NCI-H524 (cell line): Measurements from ENCODE around the gene ADAMTS3.
"Not testable (repeated sequence)": the region's sequence is repeated elsewhere in the genome, so short reads cannot be mapped to it uniquely, and the experiment has no call there.

Experiments
- DNase-seq, 2 experiments: peaks; one replicate each; lab custom pipeline; 2025; lab: John Stamatoyannopoulos, UW

Gene ADAMTS3

GRCh38 chr4:72468904-72469502 lies 100.0 kb downstream of the ADAMTS3 start:
- peak; percentile 0 to 46 for DNase-seq

- DNase-seq: no peak
Measured at GRCh38 chr4:72467633-72468032, 101.4 kb downstream of the ADAMTS3 start.

- no peak for DNase-seq
Measured at GRCh38 chr4:72463724-72464123, 105.3 kb downstream of the ADAMTS3 start.

GRCh38 chr4:72457158-72457557 lies 111.9 kb downstream of the ADAMTS3 start:
- no peak for DNase-seq

- DNase-seq: no peak
Measured at GRCh38 chr4:72451349-72451748, 117.7 kb downstream of the ADAMTS3 start.

- DNase-seq: no peak
Measured at GRCh38 chr4:72449705-72450104, 119.3 kb downstream of the ADAMTS3 start.

GRCh38 chr4:72448231-72448630 lies 120.8 kb downstream of the ADAMTS3 start:
- DNase-seq: no peak

GRCh38 chr4:72446353-72447055 lies 122.5 kb downstream of the ADAMTS3 start:
- DNase-seq: no peak

- no peak for DNase-seq
Measured at GRCh38 chr4:72444092-72444491, 124.9 kb downstream of the ADAMTS3 start.

GRCh38 chr4:72442715-72443114 lies 126.3 kb downstream of the ADAMTS3 start:
- DNase-seq: no peak

- DNase-seq: no peak
Measured at GRCh38 chr4:72442147-72442546, 126.9 kb downstream of the ADAMTS3 start.

- no peak for DNase-seq
Measured at GRCh38 chr4:72440386-72440785, 128.6 kb downstream of the ADAMTS3 start.

GRCh38 chr4:72432975-72433374 lies 136.0 kb downstream of the ADAMTS3 start:
- no peak for DNase-seq

GRCh38 chr4:72432282-72432681 lies 136.7 kb downstream of the ADAMTS3 start:
- no peak for DNase-seq

GRCh38 chr4:72430988-72431387 lies 138.0 kb downstream of the ADAMTS3 start:
- DNase-seq: no peak

- DNase-seq: no peak
Measured at GRCh38 chr4:72430050-72430449, 139.0 kb downstream of the ADAMTS3 start.

GRCh38 chr4:72429397-72429889 lies 139.6 kb downstream of the ADAMTS3 start:
- no peak for DNase-seq

- DNase-seq: no peak
Measured at GRCh38 chr4:72427057-72427456, 142.0 kb downstream of the ADAMTS3 start.

- not testable (repeated sequence) for DNase-seq
Measured at GRCh38 chr4:72425908-72426307, 143.1 kb downstream of the ADAMTS3 start.

- DNase-seq: no peak
Measured at GRCh38 chr4:72424006-72424405, 145.0 kb downstream of the ADAMTS3 start.

- no peak for DNase-seq
Measured at GRCh38 chr4:72422416-72422815, 146.6 kb downstream of the ADAMTS3 start.

- DNase-seq: peak; percentile 84 to 93
Measured at GRCh38 chr4:72418458-72418857, 150.6 kb downstream of the ADAMTS3 start.

- no peak for DNase-seq
Measured at GRCh38 chr4:72410158-72410557, 158.9 kb downstream of the ADAMTS3 start.

GRCh38 chr4:72408568-72408967 lies 160.5 kb downstream of the ADAMTS3 start:
- no peak for DNase-seq
